HuH-7 (cell line): ENCODE measurements around the gene TBKBP1.

Source experiments
- DNase-seq: peaks from one replicate; pipeline ENCODE4 v3.0.0; 2011; ENCODE audit warnings: low spot score

Gene TBKBP1

DNA sequence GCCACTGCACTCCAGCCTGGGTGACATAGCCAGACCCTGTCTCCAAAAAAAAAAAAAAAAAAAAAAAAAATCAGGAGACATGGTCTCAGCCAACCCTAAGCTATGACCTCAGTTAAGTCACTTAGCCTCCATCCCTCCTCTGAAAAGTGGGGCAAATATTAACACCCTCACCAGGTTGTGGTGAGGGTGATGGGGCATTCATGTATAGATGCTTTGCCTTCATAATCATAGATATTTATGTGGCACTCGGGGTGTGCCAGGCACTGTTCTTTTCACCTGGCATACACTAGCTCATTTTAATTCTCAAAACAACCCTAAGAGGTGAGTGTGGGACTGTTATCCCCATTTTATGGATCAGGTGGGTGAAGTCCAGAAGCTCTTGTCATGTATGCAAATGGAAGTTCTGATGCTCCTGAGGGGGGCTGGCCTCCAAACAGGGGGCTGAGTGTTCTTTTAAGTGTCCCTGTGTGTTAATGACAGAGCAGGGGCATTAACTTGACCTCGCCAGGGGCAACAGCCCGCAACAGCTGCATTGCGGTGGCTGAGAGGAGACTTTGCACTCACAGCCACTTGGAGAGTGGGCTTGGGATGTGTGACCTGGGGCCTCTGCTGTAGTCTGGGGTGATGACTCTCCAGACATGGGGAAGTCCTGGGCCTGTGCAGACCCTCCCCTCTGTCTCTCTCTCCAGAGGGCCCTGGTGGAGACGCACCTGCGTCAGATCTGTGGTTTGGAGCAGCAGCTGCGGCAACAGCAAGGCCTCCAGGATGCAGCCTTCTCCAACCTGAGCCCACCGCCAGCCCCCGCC is 4.1 kb downstream of the TBKBP1 start:
- DNase-seq = no peak

- peak; percentile 98 for DNase-seq
These were observed 5.0 kb downstream of the TBKBP1 start for GRCh38 chr17:47698749-47699535.

DNA sequence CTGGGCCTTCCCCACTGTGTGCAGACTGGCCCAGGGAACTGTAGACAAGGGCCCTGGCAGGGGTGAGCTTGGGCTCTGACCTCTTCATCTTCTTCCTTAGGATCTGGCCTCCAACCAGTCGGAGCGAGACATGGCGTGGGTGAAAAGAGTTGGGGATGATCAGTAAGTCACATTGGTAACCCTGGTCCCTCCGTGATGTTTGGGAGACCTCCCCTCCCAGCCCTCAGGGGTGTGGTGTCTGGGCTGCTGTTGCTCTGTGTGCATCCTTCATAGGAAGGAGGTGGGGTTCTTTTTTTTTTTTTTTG is 5.5 kb downstream of the TBKBP1 start:
- no peak for DNase-seq

DNA sequence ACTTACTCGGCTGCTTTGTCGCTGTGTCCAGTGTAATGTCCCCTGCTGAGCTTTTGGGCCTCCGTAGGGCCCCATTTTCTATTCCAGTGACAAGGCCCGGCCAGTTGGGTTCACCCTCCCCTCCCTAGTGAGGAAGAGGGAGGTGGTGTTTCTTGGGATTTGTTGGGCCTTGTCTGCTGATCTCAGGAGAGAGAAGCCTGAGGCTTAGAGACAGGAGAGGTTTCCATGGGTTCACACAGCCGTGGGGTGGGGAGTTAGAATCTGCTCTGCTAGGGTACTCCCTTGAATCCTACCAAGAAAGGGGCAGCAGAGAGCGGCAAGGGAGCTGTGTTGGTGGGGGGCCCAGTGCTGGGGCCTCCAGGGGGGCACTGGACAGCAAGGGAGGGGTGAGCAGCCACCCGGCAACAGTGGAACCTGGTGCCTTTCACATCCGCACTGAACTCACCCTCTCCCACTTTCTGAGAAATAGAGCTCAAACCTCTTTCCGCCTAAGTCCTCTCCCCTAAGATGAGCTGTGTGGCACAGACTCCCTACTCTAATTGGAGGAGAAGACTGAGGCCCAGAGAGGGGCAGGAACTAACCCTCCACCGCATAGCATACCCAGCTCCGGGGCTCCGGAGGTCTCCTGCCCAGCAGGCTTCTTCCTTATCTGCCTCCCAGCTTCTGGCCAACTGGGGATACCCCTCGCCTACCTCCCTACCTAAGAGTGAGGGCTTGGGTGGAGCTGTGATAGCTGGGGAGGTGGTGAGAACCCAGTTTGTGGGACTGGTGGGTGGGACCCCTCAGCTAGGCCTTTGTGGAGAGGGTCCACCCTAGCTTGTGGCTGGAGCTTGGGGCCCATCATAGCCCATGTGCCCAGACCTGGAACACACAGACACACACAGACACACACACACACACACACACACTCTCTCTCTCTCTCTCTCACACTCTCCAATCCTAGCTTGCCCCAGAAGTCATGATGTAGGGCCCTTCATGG is 6.8 kb downstream of the TBKBP1 start:
- DNase-seq = no peak

DNA sequence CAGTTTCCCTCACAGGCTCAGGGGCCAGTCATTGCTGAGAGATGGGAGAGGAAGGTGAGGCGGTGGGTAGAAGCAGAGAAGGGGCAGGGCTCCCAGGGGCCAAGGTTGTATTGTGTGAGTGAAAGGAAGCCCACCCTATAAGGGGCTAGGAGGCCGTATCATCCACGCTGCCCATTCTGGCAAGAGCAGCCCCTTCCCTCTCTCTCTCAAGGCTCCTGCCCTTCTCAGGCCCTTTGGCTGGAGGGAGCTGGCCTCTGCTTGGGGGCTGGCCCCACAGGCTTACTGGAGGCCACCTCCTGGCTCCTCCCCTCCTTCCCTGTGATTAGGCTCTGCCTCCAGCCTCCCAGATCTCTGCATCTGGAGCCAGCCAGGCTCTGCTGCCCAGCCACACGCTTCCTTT is 7.6 kb downstream of the TBKBP1 start:
- no peak for DNase-seq

- DNase-seq = no peak
These were observed 8.5 kb downstream of the TBKBP1 start for GRCh38 chr17:47702391-47702995.

- no peak for DNase-seq
These were observed 9.2 kb downstream of the TBKBP1 start for GRCh38 chr17:47703191-47703591.

DNA sequence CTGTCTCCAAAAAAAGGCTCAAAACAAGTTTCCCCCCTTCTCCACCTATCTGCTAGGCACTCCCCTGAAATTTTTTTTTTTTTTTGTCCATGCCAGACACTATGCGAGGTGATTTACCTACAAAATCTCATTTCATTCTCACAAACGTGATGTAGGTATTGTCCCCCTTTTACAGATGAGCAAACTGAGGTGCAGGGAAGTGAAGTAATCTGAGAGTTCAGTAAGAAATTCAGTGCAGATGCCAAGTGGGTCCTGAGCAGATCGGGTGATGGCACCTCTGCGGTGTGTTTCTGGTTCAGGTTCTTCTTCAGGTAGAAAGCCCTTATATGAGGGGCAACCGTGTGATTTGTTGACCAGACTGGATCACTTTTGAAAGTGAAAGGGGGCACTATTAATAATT is 9.7 kb downstream of the TBKBP1 start:
- no peak for DNase-seq

- no peak for DNase-seq
These were observed 10.2 kb downstream of the TBKBP1 start for GRCh38 chr17:47704116-47704515.

DNA sequence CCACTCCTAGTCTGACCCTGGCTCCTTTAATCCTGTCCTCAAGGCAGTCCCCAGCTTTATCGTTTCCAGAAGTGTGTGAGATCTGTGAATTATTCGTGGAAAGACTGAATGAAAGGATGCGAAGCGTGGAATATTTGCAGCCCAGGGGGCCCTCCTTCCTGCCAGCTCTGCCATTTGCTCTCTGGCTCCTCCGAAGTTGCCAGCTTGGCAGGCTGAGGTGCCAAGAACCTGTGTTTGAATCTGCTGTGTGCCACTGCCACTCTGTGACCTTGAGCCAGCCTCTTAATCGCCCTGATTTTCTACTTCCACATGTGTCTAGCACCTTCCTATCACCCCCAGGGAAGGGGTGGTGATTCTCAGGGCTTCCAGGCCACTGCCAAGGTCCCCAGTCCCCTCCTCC is 10.8 kb downstream of the TBKBP1 start:
- DNase-seq = no peak

- no peak for DNase-seq
These were observed 11.9 kb downstream of the TBKBP1 start for GRCh38 chr17:47705536-47706530.

DNA sequence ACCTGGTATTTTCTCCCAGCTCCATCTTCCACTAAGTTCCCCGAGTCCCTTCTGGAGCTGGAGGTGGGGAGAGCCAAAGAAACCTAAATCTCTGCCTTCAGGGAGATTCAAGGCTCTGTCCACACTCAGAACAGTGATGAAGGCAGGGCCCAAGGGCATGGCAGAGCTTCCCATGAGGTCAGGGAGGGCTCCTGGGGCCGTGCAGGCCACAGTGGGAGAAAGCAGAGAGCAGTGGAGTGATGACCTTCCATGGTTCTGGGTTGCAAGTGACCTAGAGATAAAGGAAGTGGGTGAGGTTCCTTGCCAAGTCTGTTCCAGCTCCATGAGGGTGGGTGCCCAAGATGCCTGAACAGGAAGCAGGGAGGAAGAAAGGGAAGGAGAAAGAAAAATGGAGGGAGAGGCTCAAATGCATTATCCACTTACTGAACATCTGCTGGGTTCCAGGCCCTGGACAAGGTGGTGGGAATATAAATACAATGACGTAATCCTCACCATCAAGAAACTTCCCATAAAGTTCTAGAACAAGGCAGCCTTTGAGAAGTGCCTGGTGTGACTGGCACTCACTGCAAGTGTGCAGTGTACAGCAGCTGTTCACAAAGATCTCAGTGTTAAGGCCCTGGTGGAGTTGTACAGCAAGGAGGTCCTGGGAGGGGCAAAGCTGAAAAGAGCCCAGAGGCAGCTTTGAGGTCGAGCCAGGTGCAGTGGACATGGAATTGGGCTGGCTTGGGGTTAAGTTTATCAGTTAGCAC is 13.3 kb downstream of the TBKBP1 start:
- no peak for DNase-seq

DNA sequence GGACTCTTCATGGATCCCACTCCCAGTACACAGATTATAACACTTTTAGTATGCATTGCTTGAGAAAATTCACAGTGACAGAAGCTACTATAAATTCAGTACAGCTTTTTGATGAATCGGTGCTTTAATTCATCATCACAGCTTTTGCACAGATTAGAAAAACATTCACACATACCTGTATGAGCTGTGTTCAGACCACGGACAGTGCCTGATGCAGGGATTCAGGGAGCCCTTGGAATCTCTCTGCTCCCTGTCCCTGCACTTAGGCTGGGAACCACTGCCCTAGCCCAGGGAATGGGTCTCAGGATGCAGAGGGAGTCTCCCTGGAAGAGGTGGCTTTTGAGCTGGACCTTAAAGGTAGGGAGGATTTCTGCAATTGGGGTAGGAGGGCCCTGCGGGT is 13.9 kb downstream of the TBKBP1 start:
- no peak for DNase-seq

- DNase-seq = no peak
These were observed 14.4 kb downstream of the TBKBP1 start for GRCh38 chr17:47708312-47708863.

DNA sequence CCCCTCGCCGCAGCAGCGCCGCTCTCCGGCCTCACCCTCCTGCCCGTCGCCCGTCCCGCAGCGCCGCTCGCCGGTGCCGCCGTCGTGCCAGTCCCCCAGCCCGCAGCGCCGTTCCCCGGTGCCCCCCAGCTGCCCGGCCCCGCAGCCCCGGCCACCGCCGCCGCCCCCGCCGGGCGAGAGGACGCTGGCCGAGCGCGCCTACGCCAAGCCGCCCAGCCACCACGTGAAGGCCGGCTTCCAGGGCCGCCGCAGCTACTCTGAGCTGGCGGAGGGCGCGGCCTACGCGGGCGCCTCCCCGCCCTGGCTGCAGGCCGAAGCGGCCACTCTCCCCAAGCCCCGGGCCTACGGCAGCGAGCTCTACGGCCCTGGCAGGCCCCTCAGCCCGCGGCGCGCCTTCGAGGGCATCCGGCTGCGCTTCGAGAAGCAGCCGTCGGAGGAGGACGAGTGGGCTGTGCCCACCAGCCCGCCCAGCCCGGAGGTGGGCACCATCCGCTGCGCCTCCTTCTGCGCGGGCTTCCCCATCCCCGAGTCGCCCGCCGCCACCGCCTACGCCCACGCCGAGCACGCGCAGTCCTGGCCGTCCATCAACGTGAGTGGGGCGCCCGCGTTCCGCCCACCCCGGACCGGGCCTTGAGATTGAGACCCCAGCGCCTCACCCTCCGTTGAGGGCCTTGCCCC is 15.0 kb downstream of the TBKBP1 start:
- DNase-seq = no peak

DNA sequence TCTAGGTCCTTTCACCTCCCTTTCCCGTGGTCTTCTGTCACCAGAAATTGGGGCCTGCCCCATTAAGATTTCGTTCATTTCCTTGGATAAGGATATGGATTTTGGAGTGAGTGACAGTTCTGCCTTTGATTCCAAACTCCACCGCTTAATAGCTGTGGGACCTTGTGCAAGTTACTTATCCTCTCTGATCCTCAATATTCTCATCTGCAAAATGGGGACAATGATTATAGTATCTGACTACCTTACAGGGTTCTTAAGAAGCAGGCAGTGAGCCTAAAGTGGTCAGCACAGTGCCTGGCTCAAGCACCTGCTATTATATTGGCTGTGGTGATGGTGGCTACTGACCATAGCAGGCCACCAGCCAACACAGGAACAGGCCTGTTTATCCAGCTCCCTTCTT is 15.6 kb downstream of the TBKBP1 start:
- DNase-seq = no peak

DNA sequence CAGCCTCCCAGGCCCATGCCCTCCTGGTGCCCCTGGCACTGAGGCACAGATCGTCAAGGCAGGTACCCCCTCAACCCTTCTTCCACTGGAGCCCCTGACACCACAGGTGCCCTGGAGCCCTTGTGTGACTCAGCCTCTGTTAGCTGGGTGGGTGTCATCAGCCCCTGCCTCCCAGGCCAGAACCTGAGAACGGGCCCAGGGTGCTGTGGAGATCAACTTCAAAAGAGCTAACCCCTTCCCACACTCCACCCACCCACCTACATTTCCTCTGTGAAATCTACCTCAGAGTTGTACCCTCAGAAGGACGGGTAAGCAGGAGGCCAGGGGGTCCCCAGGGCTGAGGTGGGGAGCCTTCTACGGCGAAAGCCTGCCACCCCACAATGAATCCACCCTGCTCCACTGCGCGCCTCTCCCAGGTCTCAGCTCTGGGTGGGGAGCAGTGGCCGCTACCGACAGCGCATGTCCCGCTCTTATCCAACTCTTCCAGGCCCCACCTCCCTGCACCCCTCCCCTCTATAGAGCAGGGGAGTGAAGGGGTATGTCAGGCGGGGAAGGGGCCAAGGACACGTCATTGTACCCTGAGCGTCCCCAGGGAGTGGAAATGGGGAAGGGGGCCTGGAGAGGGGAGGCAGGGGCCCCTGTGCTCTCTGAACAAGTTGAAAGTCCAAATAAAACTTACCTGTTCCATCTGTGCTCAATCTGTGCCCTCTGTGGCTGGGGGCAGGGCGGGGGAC is 17.6 kb downstream of the TBKBP1 start:
- no peak for DNase-seq

DNA sequence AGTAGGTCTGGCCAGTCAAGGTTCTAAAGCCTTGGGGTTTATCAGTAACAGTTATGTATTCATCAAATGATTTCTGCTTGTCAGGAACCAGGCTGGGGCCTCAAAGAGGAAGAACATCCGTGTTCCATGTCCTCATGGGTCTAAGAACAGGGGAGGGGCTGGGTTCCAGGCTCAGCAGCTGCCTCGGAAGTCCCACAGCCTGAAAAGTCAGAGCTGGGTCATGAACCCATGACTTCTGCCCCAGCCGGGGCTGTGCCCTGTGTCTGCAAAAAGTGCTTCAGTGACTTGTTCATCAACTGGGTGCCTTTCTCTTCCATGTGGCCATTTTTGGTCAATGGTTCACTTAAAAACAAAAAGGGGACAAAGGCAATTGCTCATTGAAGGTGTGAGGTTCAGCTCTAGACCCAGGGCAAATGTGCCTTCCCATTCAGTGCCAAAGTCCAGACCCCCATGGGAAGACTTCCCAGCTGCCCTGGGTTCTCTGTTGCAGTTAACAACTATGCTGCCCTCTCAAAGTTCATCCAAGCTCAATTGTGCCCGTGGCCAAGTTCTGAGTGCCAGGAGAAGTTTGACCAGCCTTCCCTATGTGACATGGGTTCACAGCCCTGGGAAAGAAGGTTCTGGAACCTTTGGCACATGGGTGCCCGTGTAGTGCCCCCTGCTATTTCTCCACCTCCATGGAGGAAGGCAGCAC is 18.5 kb downstream of the TBKBP1 start:
- no peak for DNase-seq
